Measurements from ENCODE around the gene MOGAT1. TPM values are rescaled to one million over a fixed set of nuclear protein-coding genes. Genes with fewer than 3 reads are reported as not detected.
"Not testable (repeated sequence)": the region's sequence is repeated elsewhere in the genome, so short reads cannot be mapped to it uniquely, and the experiment has no call there.

The MOGAT1 gene
- total RNA-seq, 1 donor from 2014 or later, result 0.74 TPM

DNA sequence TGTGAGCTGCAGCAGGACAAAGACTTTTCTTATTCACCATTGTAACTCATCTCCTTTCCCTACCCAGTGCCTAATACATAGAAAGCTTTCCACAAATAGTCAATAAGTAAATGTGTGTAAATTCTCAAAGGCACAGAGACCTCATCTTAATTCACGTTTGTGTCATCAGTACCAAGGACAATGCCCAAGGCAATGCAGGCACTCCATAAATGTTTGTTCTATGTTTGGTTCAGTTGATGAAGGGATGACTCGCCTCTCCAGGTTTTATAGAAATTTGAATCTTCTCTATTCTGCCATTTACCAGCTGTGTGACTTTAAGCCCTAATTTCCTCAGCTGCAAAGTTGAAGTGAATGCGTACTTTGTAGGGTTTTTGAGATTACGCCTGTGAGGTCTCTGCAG, 2.1 kb upstream of the MOGAT1 start:
- no peak for DNase-seq (ENCODE audit: low spot score)

DNA sequence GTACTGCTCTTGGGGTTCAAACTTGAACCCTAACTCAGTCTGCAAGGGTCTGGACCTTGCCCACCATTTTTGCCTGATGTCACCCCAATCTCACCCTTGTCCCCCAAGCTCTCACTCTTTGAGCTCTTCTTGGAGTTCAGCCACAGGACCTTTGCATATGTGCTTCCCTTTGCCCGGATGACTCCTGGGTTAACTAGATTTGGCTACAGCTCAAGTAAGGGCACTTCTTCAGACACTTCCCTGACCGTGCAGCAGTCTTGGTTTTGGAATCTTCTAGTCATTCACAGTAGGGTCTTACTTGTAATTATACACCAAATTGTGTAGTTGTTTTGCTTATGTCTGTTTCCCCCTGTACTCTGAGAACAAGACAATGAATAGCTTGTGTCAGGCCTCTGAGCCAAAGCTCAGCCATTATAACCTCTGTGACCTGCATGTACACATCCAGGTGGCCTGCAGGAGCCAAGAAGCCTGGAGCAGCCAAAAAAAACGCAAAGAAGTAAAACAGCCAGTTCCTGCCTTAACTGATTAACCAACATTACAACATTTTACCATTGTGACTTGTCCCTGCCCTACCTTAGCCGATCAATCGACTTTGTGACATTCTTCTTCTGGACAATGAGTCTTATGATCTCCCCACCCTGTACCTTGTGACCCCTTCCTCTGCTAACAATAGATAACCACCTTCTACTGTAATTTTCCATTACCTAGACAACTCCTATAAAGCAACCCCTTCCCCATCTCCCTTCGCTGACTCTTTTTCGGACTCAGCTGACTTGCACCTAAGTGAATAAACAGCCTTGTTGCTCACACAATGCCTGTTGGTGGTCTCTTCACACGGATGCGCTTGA, 1.0 kb upstream of the MOGAT1 start:
- no peak for DNase-seq (ENCODE audit: low spot score)

DNA sequence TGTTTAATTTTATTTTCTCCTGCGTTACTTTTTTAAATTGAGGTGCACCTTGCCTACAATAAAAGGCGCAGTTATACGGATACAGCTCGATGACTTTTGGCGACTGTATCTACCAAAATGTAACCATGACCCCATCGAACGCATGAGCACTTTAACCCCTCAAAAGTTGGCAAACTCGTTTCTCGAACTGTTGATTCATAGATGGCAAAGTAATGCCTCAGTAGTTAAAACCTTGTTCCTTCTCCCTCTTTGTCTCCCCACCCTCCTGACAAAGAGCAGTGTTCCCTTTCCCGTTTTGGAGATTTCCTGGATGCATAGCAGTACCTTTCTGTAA, 577 bp downstream of the MOGAT1 start:
- no peak for DNase-seq (ENCODE audit: low spot score)

DNA sequence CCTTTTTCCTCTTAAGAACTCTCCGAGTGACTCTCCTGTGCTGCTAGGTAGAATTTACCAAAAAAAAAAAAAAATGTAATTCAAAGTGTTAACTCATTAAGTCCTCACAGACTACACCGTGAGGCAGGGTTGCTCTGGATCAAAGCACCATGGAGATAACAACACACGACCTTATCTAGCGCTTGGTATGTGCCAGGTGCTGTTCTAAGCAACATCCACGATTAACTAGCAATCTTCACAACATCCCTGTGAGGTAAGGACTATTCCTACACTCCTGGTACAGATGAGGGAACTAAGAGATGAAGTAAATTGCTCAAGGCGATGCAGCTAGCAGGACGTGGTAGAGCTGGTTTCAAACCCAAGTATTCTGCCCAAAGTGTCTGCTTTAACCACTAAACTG, 1.8 kb downstream of the MOGAT1 start:
- DNase-seq (ENCODE audit: low spot score), result no peak

GRCh38 chr2:222673883-222674282, 2.4 kb downstream of the MOGAT1 start:
- DNase-seq (ENCODE audit: low spot score), result no peak

- DNase-seq (ENCODE audit: low spot score), result no peak
Observed at GRCh38 chr2:222677981-222678380, 6.5 kb downstream of the MOGAT1 start.

- no peak for DNase-seq (ENCODE audit: low spot score)
Observed at GRCh38 chr2:222683805-222684204, 12.3 kb downstream of the MOGAT1 start.

DNA sequence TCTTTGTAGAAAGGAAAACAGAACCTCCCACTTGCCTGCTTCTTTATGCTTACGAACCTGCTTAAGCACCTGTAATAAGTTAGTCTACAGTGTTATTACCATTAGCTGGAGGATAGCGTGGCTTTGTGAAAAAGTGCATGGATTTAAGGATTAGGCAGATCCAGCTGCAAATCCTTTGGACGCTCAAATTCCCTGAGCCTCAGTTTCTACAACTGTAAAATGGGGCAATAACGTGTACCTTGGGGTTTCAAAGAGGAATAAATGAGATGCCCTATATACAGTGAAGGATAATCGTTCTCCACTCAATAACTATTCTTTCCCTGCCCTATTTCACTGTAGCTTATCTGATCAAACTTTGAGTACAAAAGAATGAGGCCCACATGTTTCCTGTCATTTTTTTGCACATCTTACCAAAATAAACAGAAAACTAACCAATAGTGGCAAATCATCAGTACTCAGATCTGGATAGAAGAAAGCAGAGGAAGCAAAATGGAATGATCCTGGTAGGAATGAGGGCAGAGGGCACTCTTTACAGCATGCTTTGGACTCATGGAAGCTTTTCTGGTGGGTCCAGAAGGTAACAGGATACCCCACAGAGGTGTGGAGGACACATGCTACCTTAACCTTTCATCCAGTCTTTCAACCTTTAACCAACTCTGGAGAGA, 14.8 kb downstream of the MOGAT1 start:
- no peak for DNase-seq (ENCODE audit: low spot score)

GRCh38 chr2:222688917-222689316, 17.5 kb downstream of the MOGAT1 start:
- DNase-seq (ENCODE audit: low spot score), result no peak

- DNase-seq (ENCODE audit: low spot score), result no peak
Observed at GRCh38 chr2:222689322-222689721, 17.9 kb downstream of the MOGAT1 start.

- no peak for DNase-seq (ENCODE audit: low spot score)
Observed at GRCh38 chr2:222690564-222691200, 19.2 kb downstream of the MOGAT1 start.

GRCh38 chr2:222693413-222693812, 22.0 kb downstream of the MOGAT1 start:
- not testable (repeated sequence) for DNase-seq (ENCODE audit: low spot score)

DNA sequence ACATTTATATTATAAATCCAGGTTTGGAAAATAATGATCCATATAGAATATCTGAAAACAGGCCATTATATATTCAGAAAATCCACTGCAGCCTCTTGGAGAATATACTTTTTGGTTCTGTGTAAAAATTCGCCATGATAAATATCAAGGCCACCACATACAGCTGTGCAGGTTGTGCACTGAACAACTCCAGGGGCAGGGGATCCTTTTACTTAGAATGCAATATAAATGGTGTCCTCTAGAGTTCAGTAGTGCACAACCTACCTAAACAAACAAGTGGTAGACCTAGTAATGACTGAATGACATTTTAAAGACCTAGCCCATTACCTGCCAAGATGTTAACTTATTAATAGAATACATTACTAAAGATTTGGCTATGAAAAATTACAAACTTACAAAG, 22.4 kb downstream of the MOGAT1 start:
- DNase-seq (ENCODE audit: low spot score), result no peak

GRCh38 chr2:222698276-222698675, 26.8 kb downstream of the MOGAT1 start:
- no peak for DNase-seq (ENCODE audit: low spot score)

GRCh38 chr2:222701233-222701632, 29.8 kb downstream of the MOGAT1 start:
- no peak for DNase-seq (ENCODE audit: low spot score)

DNA sequence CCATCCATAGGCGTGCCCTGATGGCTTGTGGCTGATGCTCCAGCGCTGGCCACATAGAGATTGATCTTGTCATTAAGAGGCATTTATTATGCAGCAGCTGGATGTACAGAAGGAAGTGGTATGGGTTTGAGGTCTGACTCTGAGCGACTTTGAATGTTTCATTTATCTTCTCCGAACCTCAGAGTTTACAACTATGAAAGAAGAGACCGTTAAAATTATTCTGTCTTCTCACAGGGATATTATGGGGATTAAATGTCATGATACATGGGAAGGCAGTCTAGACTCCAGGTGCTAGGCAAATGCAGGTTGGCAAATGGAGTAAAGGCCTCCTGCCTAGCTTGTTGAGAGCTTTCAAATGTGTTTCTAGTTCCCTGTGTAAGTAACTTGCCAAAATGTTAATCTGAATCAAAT, 30.3 kb downstream of the MOGAT1 start:
- no peak for DNase-seq (ENCODE audit: low spot score)

GRCh38 chr2:222703091-222703490, 31.6 kb downstream of the MOGAT1 start:
- no peak for DNase-seq (ENCODE audit: low spot score)

- DNase-seq (ENCODE audit: low spot score), result no peak
Observed at GRCh38 chr2:222703886-222704285, 32.4 kb downstream of the MOGAT1 start.

GRCh38 chr2:222706616-222707015, 35.2 kb downstream of the MOGAT1 start:
- no peak for DNase-seq (ENCODE audit: low spot score)

DNA sequence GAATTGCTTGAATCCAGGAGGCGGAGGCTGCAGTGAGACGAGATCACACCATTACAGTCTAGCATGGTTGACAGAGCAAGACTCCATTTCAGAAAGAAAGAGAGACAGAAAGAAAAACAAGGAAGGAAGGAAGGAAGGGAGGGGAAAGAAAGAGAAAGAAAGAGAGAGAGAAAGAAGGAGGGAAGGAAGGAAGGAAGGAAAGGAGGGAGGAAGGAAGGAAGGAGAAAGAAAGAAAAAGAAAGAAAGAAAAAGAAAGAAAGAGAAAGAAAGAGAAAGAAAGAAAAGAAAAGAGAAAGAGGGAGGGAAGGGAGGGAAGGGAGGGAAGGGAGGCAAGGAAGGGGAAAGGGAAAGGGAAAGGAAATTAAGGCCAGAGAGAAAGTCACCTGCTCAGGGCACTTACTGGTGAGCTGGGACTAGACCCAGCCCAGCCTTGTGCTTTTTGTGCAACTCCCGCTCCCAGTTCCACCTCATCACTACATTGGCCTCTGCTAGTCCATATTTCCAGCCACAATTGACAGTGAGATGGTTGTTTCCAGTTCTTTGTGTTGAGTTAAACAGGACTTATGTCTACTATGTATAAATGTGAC, 35.7 kb downstream of the MOGAT1 start:
- DNase-seq (ENCODE audit: low spot score), result no peak

DNA sequence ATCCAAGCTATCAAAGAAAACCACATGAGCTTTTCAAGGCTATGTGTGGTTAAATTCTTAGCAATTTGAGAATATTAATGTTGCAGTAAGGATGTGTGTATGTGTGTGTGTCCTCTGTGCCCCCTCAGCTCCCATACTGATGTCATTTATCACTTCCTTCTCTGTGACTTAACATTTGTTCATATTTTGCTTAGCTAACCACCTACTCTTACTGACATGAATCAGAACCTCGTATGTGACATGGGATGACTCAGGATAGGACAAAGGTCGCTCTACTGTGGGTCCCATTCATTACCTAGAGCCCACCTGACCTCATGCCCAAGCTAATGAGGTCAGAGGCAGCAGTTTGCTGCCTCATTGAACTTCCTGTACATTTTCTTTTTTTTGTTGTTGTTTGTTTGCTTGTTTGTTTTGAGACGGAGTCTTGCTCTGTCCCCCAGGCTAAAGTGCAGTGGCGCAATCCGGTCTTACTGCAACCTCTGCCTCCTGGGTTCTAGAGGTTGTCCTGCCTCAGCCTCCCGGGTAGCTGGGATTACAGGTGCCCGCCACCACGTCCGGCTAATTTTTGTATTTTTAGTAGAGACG, 36.3 kb downstream of the MOGAT1 start:
- DNase-seq (ENCODE audit: low spot score), result no peak

DNA sequence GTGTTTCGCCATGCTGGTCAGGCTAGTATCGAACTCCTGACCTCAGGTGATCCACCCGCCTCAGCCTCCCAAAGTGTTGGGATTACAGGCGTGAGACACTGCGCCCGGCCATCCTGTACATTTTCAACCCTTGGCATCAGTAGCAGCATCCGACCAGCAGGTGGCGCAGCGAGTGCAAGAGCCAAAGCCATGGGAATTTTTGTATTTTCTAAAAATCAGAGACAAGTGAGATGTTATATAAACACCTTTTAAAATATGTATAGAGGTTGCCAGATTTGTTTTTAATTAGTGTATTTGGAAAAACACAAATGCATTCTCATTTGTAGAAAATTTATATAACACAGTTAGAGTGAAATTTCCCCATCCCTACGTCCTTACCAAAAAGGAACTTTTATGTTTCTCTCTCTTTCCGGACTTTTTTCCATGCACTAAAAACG, 36.8 kb downstream of the MOGAT1 start:
- no peak for DNase-seq (ENCODE audit: low spot score)

All from mesenteric fat pad (tissue), 1 donor.